HepG2 (cell line): ENCODE measurements around the gene UBE2M. TPM values are rescaled to one million over a fixed set of nuclear protein-coding genes. Genes with fewer than 3 reads are reported as not detected.

Experiments used
- ATF7-NPFF ChIP-seq: sonication (generic); formaldehyde crosslinking; IDR thresholded peaks from 2 replicates; pipeline ENCODE4 v1.8.1; 2023; ENCODE audit warnings: mild to moderate bottlenecking, low read depth, missing genetic modification reagents, moderate library complexity
- CCAR2 ChIP-seq: fragments of 200-400 bp; formaldehyde crosslinking; optimal IDR thresholded peaks from 2 replicates; pipeline ENCODE3; 2018; ENCODE audit warnings: low read depth, mild to moderate bottlenecking, low read length, moderate library complexity
- GABPB1 ChIP-seq: IDR thresholded peaks from 2 replicates; pipeline ENCODE4 v1.6.1; 2016; ENCODE audit warnings: mild to moderate bottlenecking, missing genetic modification reagents, moderate library complexity, missing compliant biosample characterization
- GPN1 ChIP-seq: sonication (generic); formaldehyde crosslinking; IDR thresholded peaks from 2 replicates; pipeline ENCODE4 v1.5.1; 2020; ENCODE audit warnings: missing genetic modification reagents, borderline replicate concordance
- LCORL ChIP-seq, 2 experiments: fragments of 450-650 bp in 1 of 2; sonication (generic) in 1 of 2; formaldehyde crosslinking in 1 of 2; IDR thresholded peaks; 2 replicates each; pipeline versions ENCODE4 v1.5.0 to v1.6.1; 2017 to 2020; ENCODE audit warnings: antibody characterized with exemption in 1 of 2, missing genetic modification reagents in 1 of 2
- MYNN ChIP-seq: sonication (generic); formaldehyde crosslinking; IDR thresholded peaks from 2 replicates; pipeline ENCODE4 v1.4.0; 2020; ENCODE audit warnings: mild to moderate bottlenecking, low read depth, missing genetic modification reagents
- PHB2 ChIP-seq: fragments of 450-650 bp; IDR thresholded peaks from 2 replicates; pipeline ENCODE4 v1.6.1; 2018; ENCODE audit not compliant: partially characterized antibody
- SIX1 ChIP-seq: sonication (generic); formaldehyde crosslinking; IDR thresholded peaks from 2 replicates; pipeline ENCODE4 v1.4.0; 2020; ENCODE audit warnings: missing genetic modification reagents, borderline replicate concordance
- SMARCE1 ChIP-seq: fragments of 450-650 bp; IDR thresholded peaks from 2 replicates; pipeline ENCODE4 v1.6.1; 2017; ENCODE audit warnings: borderline replicate concordance
- ZNF33B ChIP-seq: sonication (generic); formaldehyde crosslinking; IDR thresholded peaks from 2 replicates; pipeline ENCODE4 v1.5.1; 2020; ENCODE audit warnings: mild to moderate bottlenecking, missing genetic modification reagents
- ZNF614 ChIP-seq: IDR thresholded peaks from 2 replicates; pipeline ENCODE4 v1.6.1; 2018; ENCODE audit warnings: missing biosample characterization, missing genetic modification reagents, inconsistent platforms, borderline replicate concordance
- ZNF644 ChIP-seq: IDR thresholded peaks from 2 replicates; pipeline ENCODE4 v1.6.1; 2016; ENCODE audit warnings: low read depth
- ZNF652 ChIP-seq: IDR thresholded peaks from 2 replicates; pipeline ENCODE4 v1.6.1; 2016; ENCODE audit warnings: low read depth, borderline replicate concordance
- polyA plus RNA-seq, 8 experiments: library from polyadenylated mRNA; depleted of rRNA in 3 of 8; stranded (reverse) in 7 of 8; unstranded in 1 of 8; fragments of >200 nt; fragmentation: Illumina TruSeq in 4 of 8; extraction: Trizol in 4 of 8; gene quantifications; 2 replicates each; pipeline versions ENCODE4 v1.2.1 to v1.2.3, GENCODE V29; 2011 to 2016; ENCODE audit warnings: low read depth in 4 of 8, missing spikeins in 1 of 8, mixed read lengths in 1 of 8; ENCODE audit not compliant: insufficient read depth in 1 of 8
- total RNA-seq, 5 experiments: library from RNA; depleted of rRNA; stranded (reverse); fragments of >200 nt; fragmentation: Illumina TruSeq; extraction: Trizol; gene quantifications; 2 replicates each; pipeline ENCODE4 v1.2.3, GENCODE V29; 2016; ENCODE audit warnings: low read depth in 1 of 5
- TF ChIP-seq, protein P1 (sequence below): sonication (generic); formaldehyde crosslinking; IDR thresholded peaks from 2 replicates; pipeline ENCODE4 v1.4.0; 2020; ENCODE audit warnings: missing genetic modification reagents, borderline replicate concordance
- TF ChIP-seq, protein P2 (sequence below): sonication (generic); formaldehyde crosslinking; IDR thresholded peaks from 2 replicates; pipeline ENCODE4 v1.5.0; 2020; ENCODE audit warnings: missing genetic modification reagents
- TF ChIP-seq, protein P3 (sequence below): IDR thresholded peaks from 2 replicates; pipeline ENCODE4 v1.6.1; 2016
- TF ChIP-seq, protein P4 (sequence below): sonication (generic); formaldehyde crosslinking; IDR thresholded peaks from 2 replicates; pipeline ENCODE4 v1.5.0; 2020; ENCODE audit warnings: missing genetic modification reagents, mild to moderate bottlenecking, borderline replicate concordance
- TF ChIP-seq, protein P5 (sequence below): sonication (generic); formaldehyde crosslinking; IDR thresholded peaks from 2 replicates; pipeline ENCODE4 v1.4.0; 2020; ENCODE audit warnings: missing genetic modification reagents, mild to moderate bottlenecking, borderline replicate concordance

UBE2M gene
- total and polyA plus RNA-seq, 2 of the 13 experiments (the other 11 are each of a cell fraction or from before 2014, with no cell fraction given): 36.2 to 50.3 TPM

DNA sequence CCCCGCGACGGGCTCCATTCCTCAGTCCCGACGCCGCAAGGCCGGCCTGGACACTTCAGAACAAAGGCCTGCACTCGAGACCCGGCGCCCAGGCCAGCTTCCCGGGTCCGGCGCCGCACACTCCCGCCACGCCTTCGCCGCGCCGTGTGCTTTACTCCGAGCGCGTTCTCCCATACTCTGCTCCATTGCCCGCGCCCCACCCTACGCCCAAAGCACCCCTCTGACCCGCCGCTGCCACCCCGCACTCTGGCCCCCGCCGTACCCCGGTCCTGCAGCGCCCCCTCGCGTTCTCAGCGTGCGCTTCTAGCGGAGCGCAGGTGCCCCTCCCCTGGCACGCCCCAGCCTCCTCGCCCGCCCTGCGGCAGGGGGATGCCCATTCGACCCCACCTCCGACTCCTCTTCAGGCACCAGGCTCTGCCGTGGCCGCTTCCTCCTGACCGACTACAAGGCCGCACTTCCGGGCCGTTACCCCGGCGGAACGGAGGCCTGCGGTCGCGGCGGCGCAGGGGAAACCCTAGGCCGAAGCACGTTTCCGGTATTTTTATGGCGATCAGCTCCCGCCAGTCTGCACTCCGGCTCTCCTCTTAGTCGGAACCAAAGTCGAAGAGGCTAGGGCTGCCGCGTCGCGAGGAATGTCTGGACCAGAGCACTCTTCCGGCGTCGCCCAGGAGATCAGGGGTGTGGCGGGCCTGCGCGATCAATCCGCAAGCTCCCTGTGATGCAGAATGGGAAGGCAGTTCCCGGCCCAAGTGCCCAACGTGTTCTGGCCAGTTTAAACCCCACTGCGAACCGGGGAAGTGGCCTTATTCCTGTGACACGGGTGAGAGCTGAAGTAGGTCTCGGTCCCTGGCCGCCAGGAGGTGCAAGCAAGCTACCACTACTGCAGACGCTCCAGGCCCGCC lies 38.8 kb downstream of the UBE2M start, which contains the start of gene ZBTB45 (continued):
- TF ChIP-seq, protein P1, sequence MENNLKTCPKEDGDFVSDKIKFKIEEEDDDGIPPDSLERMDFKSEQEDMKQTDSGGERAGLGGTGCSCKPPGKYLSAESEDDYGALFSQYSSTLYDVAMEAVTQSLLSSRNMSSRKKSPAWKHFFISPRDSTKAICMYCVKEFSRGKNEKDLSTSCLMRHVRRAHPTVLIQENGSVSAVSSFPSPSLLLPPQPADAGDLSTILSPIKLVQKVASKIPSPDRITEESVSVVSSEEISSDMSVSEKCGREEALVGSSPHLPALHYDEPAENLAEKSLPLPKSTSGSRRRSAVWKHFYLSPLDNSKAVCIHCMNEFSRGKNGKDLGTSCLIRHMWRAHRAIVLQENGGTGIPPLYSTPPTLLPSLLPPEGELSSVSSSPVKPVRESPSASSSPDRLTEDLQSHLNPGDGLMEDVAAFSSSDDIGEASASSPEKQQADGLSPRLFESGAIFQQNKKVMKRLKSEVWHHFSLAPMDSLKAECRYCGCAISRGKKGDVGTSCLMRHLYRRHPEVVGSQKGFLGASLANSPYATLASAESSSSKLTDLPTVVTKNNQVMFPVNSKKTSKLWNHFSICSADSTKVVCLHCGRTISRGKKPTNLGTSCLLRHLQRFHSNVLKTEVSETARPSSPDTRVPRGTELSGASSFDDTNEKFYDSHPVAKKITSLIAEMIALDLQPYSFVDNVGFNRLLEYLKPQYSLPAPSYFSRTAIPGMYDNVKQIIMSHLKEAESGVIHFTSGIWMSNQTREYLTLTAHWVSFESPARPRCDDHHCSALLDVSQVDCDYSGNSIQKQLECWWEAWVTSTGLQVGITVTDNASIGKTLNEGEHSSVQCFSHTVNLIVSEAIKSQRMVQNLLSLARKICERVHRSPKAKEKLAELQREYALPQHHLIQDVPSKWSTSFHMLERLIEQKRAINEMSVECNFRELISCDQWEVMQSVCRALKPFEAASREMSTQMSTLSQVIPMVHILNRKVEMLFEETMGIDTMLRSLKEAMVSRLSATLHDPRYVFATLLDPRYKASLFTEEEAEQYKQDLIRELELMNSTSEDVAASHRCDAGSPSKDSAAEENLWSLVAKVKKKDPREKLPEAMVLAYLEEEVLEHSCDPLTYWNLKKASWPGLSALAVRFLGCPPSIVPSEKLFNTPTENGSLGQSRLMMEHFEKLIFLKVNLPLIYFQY (CRISPR knock-in tag): peak; percentile 84; the same call in 1 of the 2 replicates
- TF ChIP-seq SMARCE1 (no peak), SIX1 (no peak), ZNF644 (CRISPR knock-in tag) (no peak), LCORL (IDR thresholded peaks at IDR 0.05) (no peak), LCORL (CRISPR knock-in tag; IDR thresholded peaks at IDR 0.05) (peak; percentile 91), GPN1 (CRISPR knock-in tag) (0 out of 2 replicates have a peak, but pooled peaks have one; percentile 55), ZNF614 (CRISPR knock-in tag) (peak; percentile 86), CCAR2 (peak; percentile 59), MYNN (CRISPR knock-in tag) (peak; percentile 40; the same call in 1 of the 2 replicates), ZNF652 (peak; percentile 28; the same call in 1 of the 2 replicates), ATF7-NPFF (peak; percentile 96), PHB2 (no peak), GABPB1 (peak; percentile 100), ZNF33B (CRISPR knock-in tag) (peak; percentile 88)
- TF ChIP-seq, protein P2, sequence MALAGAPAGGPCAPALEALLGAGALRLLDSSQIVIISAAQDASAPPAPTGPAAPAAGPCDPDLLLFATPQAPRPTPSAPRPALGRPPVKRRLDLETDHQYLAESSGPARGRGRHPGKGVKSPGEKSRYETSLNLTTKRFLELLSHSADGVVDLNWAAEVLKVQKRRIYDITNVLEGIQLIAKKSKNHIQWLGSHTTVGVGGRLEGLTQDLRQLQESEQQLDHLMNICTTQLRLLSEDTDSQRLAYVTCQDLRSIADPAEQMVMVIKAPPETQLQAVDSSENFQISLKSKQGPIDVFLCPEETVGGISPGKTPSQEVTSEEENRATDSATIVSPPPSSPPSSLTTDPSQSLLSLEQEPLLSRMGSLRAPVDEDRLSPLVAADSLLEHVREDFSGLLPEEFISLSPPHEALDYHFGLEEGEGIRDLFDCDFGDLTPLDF: peak; percentile 79
- TF ChIP-seq, protein P3, sequence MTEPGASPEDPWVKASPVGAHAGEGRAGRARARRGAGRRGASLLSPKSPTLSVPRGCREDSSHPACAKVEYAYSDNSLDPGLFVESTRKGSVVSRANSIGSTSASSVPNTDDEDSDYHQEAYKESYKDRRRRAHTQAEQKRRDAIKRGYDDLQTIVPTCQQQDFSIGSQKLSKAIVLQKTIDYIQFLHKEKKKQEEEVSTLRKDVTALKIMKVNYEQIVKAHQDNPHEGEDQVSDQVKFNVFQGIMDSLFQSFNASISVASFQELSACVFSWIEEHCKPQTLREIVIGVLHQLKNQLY (CRISPR knock-in tag): peak; percentile 65; the same call in 1 of the 2 replicates
- TF ChIP-seq, protein P4, sequence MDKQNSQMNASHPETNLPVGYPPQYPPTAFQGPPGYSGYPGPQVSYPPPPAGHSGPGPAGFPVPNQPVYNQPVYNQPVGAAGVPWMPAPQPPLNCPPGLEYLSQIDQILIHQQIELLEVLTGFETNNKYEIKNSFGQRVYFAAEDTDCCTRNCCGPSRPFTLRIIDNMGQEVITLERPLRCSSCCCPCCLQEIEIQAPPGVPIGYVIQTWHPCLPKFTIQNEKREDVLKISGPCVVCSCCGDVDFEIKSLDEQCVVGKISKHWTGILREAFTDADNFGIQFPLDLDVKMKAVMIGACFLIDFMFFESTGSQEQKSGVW (CRISPR knock-in tag): no peak
- TF ChIP-seq, protein P5, sequence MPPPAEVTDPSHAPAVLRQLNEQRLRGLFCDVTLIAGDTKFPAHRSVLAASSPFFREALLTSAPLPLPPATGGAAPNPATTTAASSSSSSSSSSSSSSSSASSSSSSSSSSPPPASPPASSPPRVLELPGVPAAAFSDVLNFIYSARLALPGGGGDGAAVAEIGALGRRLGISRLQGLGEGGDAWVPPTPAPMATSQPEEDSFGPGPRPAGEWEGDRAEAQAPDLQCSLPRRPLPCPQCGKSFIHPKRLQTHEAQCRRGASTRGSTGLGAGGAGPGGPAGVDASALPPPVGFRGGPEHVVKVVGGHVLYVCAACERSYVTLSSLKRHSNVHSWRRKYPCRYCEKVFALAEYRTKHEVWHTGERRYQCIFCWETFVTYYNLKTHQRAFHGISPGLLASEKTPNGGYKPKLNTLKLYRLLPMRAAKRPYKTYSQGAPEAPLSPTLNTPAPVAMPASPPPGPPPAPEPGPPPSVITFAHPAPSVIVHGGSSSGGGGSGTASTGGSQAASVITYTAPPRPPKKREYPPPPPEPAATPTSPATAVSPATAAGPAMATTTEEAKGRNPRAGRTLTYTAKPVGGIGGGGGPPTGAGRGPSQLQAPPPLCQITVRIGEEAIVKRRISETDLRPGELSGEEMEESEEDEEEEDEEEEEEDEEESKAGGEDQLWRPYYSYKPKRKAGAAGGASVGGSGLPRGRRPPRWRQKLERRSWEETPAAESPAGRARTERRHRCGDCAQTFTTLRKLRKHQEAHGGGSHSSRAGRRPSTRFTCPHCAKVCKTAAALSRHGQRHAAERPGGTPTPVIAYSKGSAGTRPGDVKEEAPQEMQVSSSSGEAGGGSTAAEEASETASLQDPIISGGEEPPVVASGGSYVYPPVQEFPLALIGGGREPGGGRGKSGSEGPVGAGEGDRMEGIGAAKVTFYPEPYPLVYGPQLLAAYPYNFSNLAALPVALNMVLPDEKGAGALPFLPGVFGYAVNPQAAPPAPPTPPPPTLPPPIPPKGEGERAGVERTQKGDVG (CRISPR knock-in tag): peak; percentile 96
